GM06990 (cell line): ENCODE data around the gene APPBP2.

Experiments
- DNase-seq: peaks from one replicate; pipeline ENCODE4 v3.0.0-alpha.2; 2011; ENCODE audit not compliant: insufficient read length; ENCODE audit errors: extremely low read depth
- H3K27me3 ChIP-seq: replicated peaks from 2 replicates; pipeline ENCODE4 v1.6.0; 2011; ENCODE audit warnings: low read length; ENCODE audit not compliant: control insufficient read depth, insufficient read depth
- H3K36me3 ChIP-seq: 2 replicates; pipeline ENCODE4 v1.5.1; 2011; ENCODE audit warnings: low read length; ENCODE audit not compliant: control insufficient read depth, insufficient read depth
- H3K4me3 ChIP-seq: replicated peaks from 2 replicates; pipeline ENCODE4 v1.5.1; 2011; ENCODE audit warnings: low read depth, mild to moderate bottlenecking, control low read depth, low read length
- CTCF ChIP-seq: IDR thresholded peaks from 2 replicates; pipeline ENCODE4 v1.5.1; 2011; ENCODE audit warnings: low read length, control low read depth, mild to moderate bottlenecking, inconsistent platforms; ENCODE audit not compliant: insufficient read depth, poor library complexity, severe bottlenecking

The APPBP2 gene

GRCh38 chr17:60540460-60540859 lies 14.4 kb upstream of the APPBP2 start:
- H3K27me3 ChIP-seq, result no peaks in the 10 kb centered on the region
- no peak for TF ChIP-seq CTCF
- no peaks in the 10 kb centered on the region for H3K36me3 ChIP-seq
- H3K4me3 ChIP-seq, result no peak overlapping the region
- DNase-seq, result no peak

GRCh38 chr17:60539807-60540206 lies 13.8 kb upstream of the APPBP2 start:
- no peaks in the 10 kb centered on the region for H3K36me3 ChIP-seq
- DNase-seq, result no peak
- no peak for TF ChIP-seq CTCF
- H3K27me3 ChIP-seq, result no peaks in the 10 kb centered on the region
- H3K4me3 ChIP-seq, result no peak overlapping the region

- Histone ChIP-seq H3K27me3 (no peaks in the 10 kb centered on the region), H3K4me3 (no peak overlapping the region), H3K36me3 (no peaks in the 10 kb centered on the region)
- no peak for DNase-seq
- TF ChIP-seq CTCF, result no peak
Observed at GRCh38 chr17:60538726-60539125, 12.7 kb upstream of the APPBP2 start.

- TF ChIP-seq CTCF, result no peak
- DNase-seq, result no peak
- H3K27me3 ChIP-seq, result no peaks in the 10 kb centered on the region
- H3K36me3 ChIP-seq, result no peaks in the 10 kb centered on the region
- no peak overlapping the region for H3K4me3 ChIP-seq
Observed at GRCh38 chr17:60535382-60536279, 9.6 kb upstream of the APPBP2 start.

GRCh38 chr17:60534613-60535157 lies 8.6 kb upstream of the APPBP2 start:
- H3K27me3 ChIP-seq, result no peaks in the 10 kb centered on the region
- TF ChIP-seq CTCF, result no peak
- DNase-seq, result no peak

More at GRCh38 chr17:60534613-60535157, 8.6 kb upstream of the APPBP2 start:
- no peaks in the 10 kb centered on the region for H3K36me3 ChIP-seq
- no peak overlapping the region for H3K4me3 ChIP-seq
